Kidney epithelial cell (primary cell): ENCODE data around the gene SLC35F6. TPM values are rescaled to one million over a fixed set of nuclear protein-coding genes. Genes with fewer than 3 reads are reported as not detected.
"Not testable (repeated sequence)": the region's sequence is repeated elsewhere in the genome, so short reads cannot be mapped to it uniquely, and the experiment has no call there.

ENCODE experiments used
- DNase-seq: peaks from one replicate; pipeline ENCODE4 v3.0.0-alpha.2; 2010; ENCODE audit warnings: low read depth
- H3K27me3 ChIP-seq: 2 replicates; pipeline ENCODE4 v1.6.0; 2011; ENCODE audit warnings: low read length; ENCODE audit not compliant: control insufficient read depth, insufficient read depth
- H3K36me3 ChIP-seq: 2 replicates; pipeline ENCODE4 v1.5.1; 2011; ENCODE audit warnings: low read length; ENCODE audit not compliant: control insufficient read depth, insufficient read depth
- H3K4me3 ChIP-seq: 2 replicates; pipeline ENCODE4 v1.5.1; 2011; ENCODE audit warnings: low read depth, mild to moderate bottlenecking, control low read depth, low read length
- CTCF ChIP-seq: IDR thresholded peaks from 2 replicates; pipeline ENCODE4 v1.5.1; 2011; ENCODE audit warnings: mild to moderate bottlenecking, moderate library complexity, low read length, control low read depth, inconsistent platforms; ENCODE audit not compliant: insufficient read depth, poor library complexity, severe bottlenecking
- total RNA-seq: library from RNA; depleted of rRNA; stranded (reverse); fragments of >200 nt; gene quantifications from 2 replicates; pipeline ENCODE4 v1.2.3, GENCODE V29; 2015

SLC35F6 gene
- total RNA-seq, 1 donor from 2014 or later, result 80.5 TPM

DNA sequence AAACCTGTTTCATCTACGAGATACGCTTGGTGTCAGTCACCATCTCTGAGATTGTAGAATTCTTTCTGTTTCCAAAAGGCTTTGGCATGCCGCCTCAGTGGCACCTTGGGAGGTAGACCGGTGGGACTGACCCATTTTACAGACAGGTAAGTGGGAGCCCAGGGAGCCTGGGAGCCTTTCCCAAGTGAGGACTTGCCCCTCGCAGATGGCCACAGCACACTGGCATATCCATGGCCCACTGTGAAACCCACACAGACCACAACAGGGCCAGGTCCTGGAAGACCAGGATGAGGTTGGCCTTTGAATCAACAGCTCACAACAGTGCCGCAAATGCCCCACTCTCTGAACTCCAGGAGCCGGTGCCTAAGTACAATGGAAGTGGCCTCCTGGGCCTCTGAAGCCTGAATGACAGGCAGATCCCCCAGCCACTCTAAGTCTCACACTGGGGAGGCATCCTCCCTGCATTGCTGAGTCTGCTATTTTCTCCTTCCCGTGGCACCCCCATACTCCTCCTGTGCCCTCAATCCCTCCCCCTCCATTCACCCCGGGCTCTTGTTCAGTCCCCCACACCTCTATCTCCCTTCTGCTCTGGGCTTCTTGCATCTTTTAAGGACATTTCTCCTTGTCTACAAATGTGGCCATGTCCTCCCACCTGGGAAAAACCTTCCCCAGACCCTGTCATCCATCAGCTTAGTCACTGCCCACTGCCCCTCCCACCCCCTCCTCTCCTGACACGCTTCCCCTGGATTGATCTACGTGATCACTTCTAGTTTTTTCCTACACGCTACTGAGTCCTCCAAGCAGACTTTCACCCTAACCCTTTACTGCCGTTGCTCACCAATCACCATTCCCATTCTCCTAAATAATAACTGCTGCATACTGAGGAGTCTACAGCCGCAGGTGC lies 48.0 kb downstream of the SLC35F6 start:
- DNase-seq, result no peak
- H3K4me3 ChIP-seq, result no peak overlapping the region
- TF ChIP-seq CTCF, result no peak
- peaks cover 6% of the 10 kb centered on the region for H3K27me3 ChIP-seq
- H3K36me3 ChIP-seq, result no peaks in the 10 kb centered on the region

- Histone ChIP-seq H3K4me3 (no peak overlapping the region), H3K36me3 (no peaks in the 10 kb centered on the region), H3K27me3 (peaks cover 6% of the 10 kb centered on the region)
- TF ChIP-seq CTCF, result no peak
- DNase-seq, result no peak
Observed at GRCh38 chr2:26812731-26813130, 48.6 kb downstream of the SLC35F6 start.

DNA sequence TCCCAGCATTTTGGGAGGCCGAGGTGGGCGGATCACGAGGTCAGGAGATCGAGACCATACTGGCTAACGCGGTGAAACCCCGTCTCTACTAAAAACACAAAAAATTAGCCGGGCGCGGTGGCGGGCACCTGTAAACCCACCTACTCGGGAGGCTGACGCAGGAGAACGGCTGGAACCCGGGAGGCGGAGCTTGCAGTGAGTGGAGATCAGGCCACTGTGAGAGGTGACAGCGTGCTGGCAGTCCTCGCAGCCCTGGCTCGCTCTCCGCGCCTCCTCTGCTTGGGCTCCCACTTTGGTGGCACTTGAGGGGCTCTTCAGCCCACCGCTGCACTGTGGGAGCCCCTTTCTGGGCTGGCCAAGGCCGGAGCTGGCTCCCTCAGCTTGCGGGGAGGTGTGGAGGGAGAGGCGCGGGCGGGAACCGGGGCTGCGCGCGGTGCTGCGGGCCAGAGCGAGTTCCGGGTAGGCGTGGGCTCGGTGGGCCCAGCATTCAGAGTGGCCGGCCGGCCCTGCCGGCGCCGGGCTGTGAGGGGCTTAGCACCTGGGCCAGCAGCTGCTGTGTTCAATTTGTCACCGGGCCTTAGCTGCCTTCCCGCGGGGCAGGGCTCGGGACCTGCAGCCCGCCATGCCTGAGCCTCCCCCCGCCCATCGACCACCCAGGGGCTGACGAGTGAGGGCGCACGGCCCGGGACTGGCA lies 50.1 kb downstream of the SLC35F6 start:
- H3K36me3 ChIP-seq, DNase-seq, H3K4me3 ChIP-seq: not testable (repeated sequence)
- peaks cover 13% of the 10 kb centered on the region for H3K27me3 ChIP-seq

DNA sequence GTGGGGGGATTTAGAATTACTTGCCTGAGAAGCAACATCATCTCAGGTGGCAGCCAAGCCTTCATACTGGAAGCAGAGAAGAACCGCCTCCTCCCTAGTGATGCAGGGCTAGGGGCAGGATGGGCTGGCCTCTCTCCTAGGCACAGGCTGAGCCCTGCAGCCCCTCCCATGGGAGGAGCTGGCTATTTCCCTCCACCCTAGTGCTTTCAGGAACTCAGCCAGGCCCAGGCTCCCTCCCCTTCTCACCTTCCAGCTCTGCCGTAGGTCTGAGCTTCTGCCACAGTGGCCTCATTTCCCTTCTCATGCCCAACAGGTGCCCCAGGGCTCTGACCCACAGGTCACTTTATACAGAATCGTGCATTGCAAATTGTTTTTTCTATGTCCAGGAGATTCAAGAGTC lies 52.8 kb downstream of the SLC35F6 start:
- peaks cover 11% of the 10 kb centered on the region for H3K27me3 ChIP-seq
- H3K36me3 ChIP-seq, result no peaks in the 10 kb centered on the region
- no peak for DNase-seq
- no peak overlapping the region for H3K4me3 ChIP-seq
- TF ChIP-seq CTCF, result no peak

- no peak overlapping the region for H3K4me3 ChIP-seq
- no peak for TF ChIP-seq CTCF
- DNase-seq, result no peak
- H3K27me3 ChIP-seq, result peaks cover 11% of the 10 kb centered on the region
- no peaks in the 10 kb centered on the region for H3K36me3 ChIP-seq
Observed at GRCh38 chr2:26818255-26818654, 54.2 kb downstream of the SLC35F6 start.

DNA sequence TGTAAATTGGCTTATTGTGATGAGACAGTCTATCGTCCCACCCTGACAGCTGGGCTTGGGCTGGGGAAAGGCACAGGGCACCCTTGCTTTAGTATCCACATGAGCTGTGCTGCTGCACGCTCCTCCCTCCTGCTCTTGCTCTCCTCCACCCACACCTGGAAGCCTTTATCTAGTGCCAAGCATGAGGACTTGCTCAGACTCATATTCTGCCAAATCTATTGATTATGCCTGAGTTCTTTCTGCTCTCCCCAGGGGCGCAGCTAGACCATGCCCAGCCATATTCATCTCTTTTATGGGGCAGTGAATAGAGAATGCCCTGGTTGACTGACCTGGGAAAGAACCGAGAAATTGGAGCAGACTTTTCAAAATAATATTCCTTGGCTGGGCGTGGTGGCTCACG lies 54.9 kb downstream of the SLC35F6 start:
- no peak for TF ChIP-seq CTCF
- Histone ChIP-seq H3K4me3 (no peak overlapping the region), H3K27me3 (peaks cover 11% of the 10 kb centered on the region), H3K36me3 (no peaks in the 10 kb centered on the region)
- no peak for DNase-seq
